DOHH2 (cell line): Measurements from ENCODE around the gene PDZRN3.

Source experiments
- H3F3A ChIP-seq: fragments of 200-600 bp; sonication (generic), shearing (Covaris generic); 2 replicates; pipeline ENCODE4 v1.6.0; 2016; ENCODE audit warnings: antibody characterized with exemption, mild to moderate bottlenecking; ENCODE audit not compliant: control insufficient read depth, insufficient read depth
- H3K27ac ChIP-seq: fragments of 200-600 bp; sonication (generic); 2 replicates; pipeline ENCODE4 v1.5.1; 2014; ENCODE audit warnings: low read depth, mild to moderate bottlenecking, low read length, moderate library complexity
- H3K27me3 ChIP-seq: fragments of 200-600 bp; sonication (generic); 2 replicates; pipeline ENCODE4 v1.6.1; 2014; ENCODE audit warnings: mild to moderate bottlenecking, low read length, mixed read lengths; ENCODE audit not compliant: control insufficient read depth
- H3K36me3 ChIP-seq: fragments of 200-600 bp; sonication (generic); 2 replicates; pipeline ENCODE4 v1.6.1; 2014; ENCODE audit warnings: mild to moderate bottlenecking, low read length, moderate library complexity, mixed read lengths; ENCODE audit not compliant: control insufficient read depth
- H3K4me1 ChIP-seq: fragments of 200-600 bp; sonication (generic); 2 replicates; pipeline ENCODE4 v1.6.1; 2014; ENCODE audit warnings: mild to moderate bottlenecking, low read length, mixed read lengths; ENCODE audit not compliant: control insufficient read depth
- H3K4me2 ChIP-seq: fragments of 200-600 bp; sonication (generic); 2 replicates; pipeline ENCODE4 v1.6.0; 2014; ENCODE audit warnings: mild to moderate bottlenecking, low read length, moderate library complexity
- H3K4me3 ChIP-seq: fragments of 200-600 bp; sonication (generic); 2 replicates; pipeline ENCODE4 v1.5.1; 2014; ENCODE audit warnings: mild to moderate bottlenecking, low read length, mixed read lengths
- H3K79me2 ChIP-seq: fragments of 200-600 bp; sonication (generic); 2 replicates; pipeline ENCODE4 v1.6.1; 2014; ENCODE audit warnings: mild to moderate bottlenecking, low read length, mixed read lengths; ENCODE audit not compliant: control insufficient read depth
- H3K9me2 ChIP-seq: fragments of 200-600 bp; sonication (generic); replicated peaks from 2 replicates; pipeline ENCODE4 v1.6.1; 2014; ENCODE audit warnings: mild to moderate bottlenecking, low read length, mixed read lengths; ENCODE audit not compliant: control insufficient read depth
- H3K9me3 ChIP-seq: fragments of 200-600 bp; sonication (generic); 2 replicates; pipeline ENCODE4 v1.6.1; 2014; ENCODE audit warnings: antibody characterized with exemption, low read length, mixed read lengths; ENCODE audit not compliant: control insufficient read depth, insufficient read depth
- H4K20me1 ChIP-seq: fragments of 200-600 bp; sonication (generic); 2 replicates; pipeline ENCODE4 v1.6.0; 2014; ENCODE audit warnings: low read depth, mild to moderate bottlenecking, antibody characterized with exemption, low read length, moderate library complexity; ENCODE audit not compliant: control insufficient read depth, insufficient read depth
- CTCF ChIP-seq: fragments of 200-600 bp; sonication (generic); IDR thresholded peaks from one replicate; pipeline ENCODE4 v1.5.1; 2014; ENCODE audit warnings: antibody characterized with exemption, mild to moderate bottlenecking, low read depth, low read length; ENCODE audit not compliant: poor library complexity, severe bottlenecking
- EZH2phosphoT487 ChIP-seq: fragments of 200-600 bp; sonication (generic); IDR thresholded peaks from 2 replicates; pipeline ENCODE4 v1.6.1; 2017; ENCODE audit warnings: borderline replicate concordance, mild to moderate bottlenecking, antibody characterized with exemption, low read length, moderate library complexity, mixed read lengths

PDZRN3 gene

GRCh38 chr3:73448041-73448440 lies 176.7 kb downstream of the PDZRN3 start:
- no peaks in the 10 kb centered on the region for H3K9me3 ChIP-seq
- no peak overlapping the region for H3K27ac ChIP-seq
- peaks cover 37% of the 10 kb centered on the region for H3K4me1 ChIP-seq
- H3K27me3 ChIP-seq = peaks cover 6% of the 10 kb centered on the region
- no peaks in the 10 kb centered on the region for H3K36me3 ChIP-seq
- no peaks in the 10 kb centered on the region for H3F3A ChIP-seq
- H3K4me3 ChIP-seq = no peak overlapping the region
- no peak for TF ChIP-seq EZH2phosphoT487
- TF ChIP-seq CTCF = no peak
- H4K20me1 ChIP-seq = no peaks in the 10 kb centered on the region
- no peak overlapping the region for H3K4me2 ChIP-seq
- no peaks in the 10 kb centered on the region for H3K9me2 ChIP-seq
- H3K79me2 ChIP-seq = no peaks in the 10 kb centered on the region

GRCh38 chr3:73447111-73447510 lies 177.6 kb downstream of the PDZRN3 start:
- Histone ChIP-seq H3K4me1 (peaks cover 33% of the 10 kb centered on the region), H3K9me3 (no peaks in the 10 kb centered on the region), H3K9me2 (no peaks in the 10 kb centered on the region), H3K4me2 (no peak overlapping the region), H3K36me3 (no peaks in the 10 kb centered on the region), H3F3A (no peaks in the 10 kb centered on the region), H3K27me3 (peaks cover 6% of the 10 kb centered on the region), H3K27ac (no peak overlapping the region), H4K20me1 (no peaks in the 10 kb centered on the region), H3K79me2 (no peaks in the 10 kb centered on the region), H3K4me3 (no peak overlapping the region)
- TF ChIP-seq EZH2phosphoT487 (no peak), CTCF (no peak)

- Histone ChIP-seq H4K20me1 (no peaks in the 10 kb centered on the region), H3K27me3 (peaks cover 6% of the 10 kb centered on the region), H3K9me3 (no peaks in the 10 kb centered on the region), H3K36me3 (no peaks in the 10 kb centered on the region), H3K4me2 (no peak overlapping the region), H3F3A (no peaks in the 10 kb centered on the region), H3K4me1 (peaks cover 28% of the 10 kb centered on the region), H3K27ac (no peak overlapping the region), H3K4me3 (no peak overlapping the region), H3K9me2 (no peaks in the 10 kb centered on the region), H3K79me2 (no peaks in the 10 kb centered on the region)
- TF ChIP-seq CTCF (no peak), EZH2phosphoT487 (no peak)
Observed at GRCh38 chr3:73446467-73447110, 178.2 kb downstream of the PDZRN3 start.
